H1 (cell line): ENCODE data around the gene GJA10. TPM values are rescaled to one million over a fixed set of nuclear protein-coding genes. Genes with fewer than 3 reads are reported as not detected.
"Not testable (repeated sequence)": the region's sequence is repeated elsewhere in the genome, so short reads cannot be mapped to it uniquely, and the experiment has no call there.

Experiments used
- CTCF ChIA-PET: fragments of 300-600 bp; sonication (Branson Sonifier 250); formaldehyde crosslinking; loops from one replicate; lab custom pipeline; 2021; ENCODE audit not compliant: partially characterized antibody; lab: Charles Lee
- POLR2A ChIA-PET: fragments of 300-600 bp; sonication (Branson Sonifier 250); formaldehyde crosslinking; loops from one replicate; lab custom pipeline; 2021; ENCODE audit warnings: inconsistent platforms; ENCODE audit not compliant: partially characterized antibody; lab: Charles Lee
- DNase-seq, 2 experiments: peaks; one replicate each; pipeline versions ENCODE4 v3.0.0 to v3.0.0-alpha.2; 2010 to 2022; ENCODE audit warnings: low spot score in 2 of 2, low read depth in 1 of 2, mixed read lengths in 1 of 2
- FAIRE-seq: peaks from 2 replicates; lab custom pipeline; 2011; peaks lifted over from hg19 to GRCh38; lab: Jason Lieb, UNC
- H2AFZ ChIP-seq: 2 replicates; pipeline ENCODE4 v1.8.1; 2012; ENCODE audit warnings: low read length, inconsistent platforms
- H2AK5ac ChIP-seq: 2 replicates; pipeline ENCODE4 v1.6.1; 2013; ENCODE audit warnings: low read depth, low read length
- H2BK120ac ChIP-seq: replicated peaks from 2 replicates; pipeline ENCODE3; 2013; ENCODE audit warnings: low read depth, low read length, inconsistent platforms
- H2BK12ac ChIP-seq: 2 replicates; pipeline ENCODE4 v1.6.1; 2013; ENCODE audit warnings: low read depth, low read length
- H2BK15ac ChIP-seq: 2 replicates; pipeline ENCODE4 v1.6.1; 2013; ENCODE audit warnings: low read length
- H2BK20ac ChIP-seq: 2 replicates; pipeline ENCODE4 v1.6.1; 2013; ENCODE audit warnings: low read length
- H2BK5ac ChIP-seq: 2 replicates; pipeline ENCODE4 v1.6.1; 2013; ENCODE audit warnings: low read depth, low read length
- H3K14ac ChIP-seq: 2 replicates; pipeline ENCODE4 v1.6.1; 2013; ENCODE audit warnings: inconsistent platforms; ENCODE audit not compliant: insufficient read length
- H3K18ac ChIP-seq: 2 replicates; pipeline ENCODE4 v1.6.1; 2013; ENCODE audit warnings: low read length; ENCODE audit errors: extremely low read depth
- H3K23ac ChIP-seq: 2 replicates; pipeline ENCODE4 v1.6.1; 2013; ENCODE audit warnings: inconsistent platforms; ENCODE audit not compliant: insufficient read length
- H3K23me2 ChIP-seq: 2 replicates; pipeline ENCODE4 v1.6.1; 2013; ENCODE audit warnings: low read depth, low read length
- H3K27ac ChIP-seq: 2 replicates; pipeline ENCODE4 v1.6.1; 2011; ENCODE audit warnings: low read depth, low read length, inconsistent platforms
- H3K27me3 ChIP-seq, 4 experiments: replicated peaks in 1 of 4; 1 replicate in 1 of 4; 2 replicates in 3 of 4; pipeline versions ENCODE4 v1.6.1 to v1.8.1; 2011 to 2013; ENCODE audit warnings: low read length in 3 of 4, mild to moderate bottlenecking in 3 of 4, inconsistent platforms in 2 of 4, mixed read lengths in 2 of 4, moderate library complexity in 1 of 4; ENCODE audit not compliant: control insufficient read depth in 3 of 4, insufficient read depth in 3 of 4; ENCODE audit errors: extremely low read depth in 1 of 4
- H3K36me3 ChIP-seq, 4 experiments: 2 replicates each; pipeline versions ENCODE4 v1.6.1 to v1.8.1; 2011 to 2013; ENCODE audit warnings: mild to moderate bottlenecking in 4 of 4, low read length in 3 of 4, moderate library complexity in 2 of 4, control low read depth in 1 of 4, inconsistent platforms in 1 of 4; ENCODE audit not compliant: insufficient read depth in 4 of 4, control insufficient read depth in 2 of 4
- H3K4ac ChIP-seq: replicated peaks from 2 replicates; pipeline ENCODE3; 2013; ENCODE audit warnings: low read length, low read depth, mixed read lengths, inconsistent platforms; ENCODE audit not compliant: insufficient read length
- H3K4me1 ChIP-seq, 4 experiments: replicated peaks in 1 of 4; 1 replicate in 1 of 4; 2 replicates in 3 of 4; pipeline versions ENCODE4 v1.6.1 to v1.8.1; 2011 to 2013; ENCODE audit warnings: low read length in 3 of 4, inconsistent platforms in 2 of 4, mixed read lengths in 1 of 4; ENCODE audit not compliant: insufficient read depth in 4 of 4, control insufficient read depth in 3 of 4
- H3K4me2 ChIP-seq, 2 experiments: 2 replicates each; pipeline versions ENCODE4 v1.6.1 to v1.8.1; 2011 to 2013; ENCODE audit warnings: low read depth in 2 of 2, low read length in 2 of 2, control low read depth in 1 of 2, inconsistent platforms in 1 of 2, mild to moderate bottlenecking in 1 of 2; ENCODE audit not compliant: insufficient read depth in 1 of 2
- H3K4me3 ChIP-seq, 4 experiments: fragments of 200-600, 300-600 bp in 1 of 4; sonication (generic), shearing (Covaris generic), sonication (Bioruptor Twin) in 1 of 4; 2 replicates each; pipeline versions ENCODE4 v1.5.1 to v1.8.1; 2011 to 2016; ENCODE audit warnings: low read length in 4 of 4, low read depth in 3 of 4, control low read depth in 2 of 4, inconsistent platforms in 2 of 4, mild to moderate bottlenecking in 2 of 4, mixed read lengths in 1 of 4, moderate library complexity in 1 of 4; ENCODE audit not compliant: insufficient read depth in 2 of 4; ENCODE audit errors: extremely low read depth in 1 of 4
- H3K56ac ChIP-seq: replicated peaks from 2 replicates; pipeline ENCODE3; 2013; ENCODE audit warnings: low read depth, mild to moderate bottlenecking, mixed read lengths, low read length, inconsistent platforms; ENCODE audit not compliant: insufficient read length
- H3K79me1 ChIP-seq: 2 replicates; pipeline ENCODE4 v1.6.1; 2013; ENCODE audit warnings: low read depth, low read length, control low read depth
- H3K79me2 ChIP-seq, 2 experiments: 2 replicates each; pipeline versions ENCODE4 v1.6.1 to v1.8.1; 2012 to 2013; ENCODE audit warnings: low read length in 2 of 2, mild to moderate bottlenecking in 2 of 2, inconsistent platforms in 1 of 2; ENCODE audit not compliant: insufficient read depth in 2 of 2, control insufficient read depth in 1 of 2
- H3K9ac ChIP-seq, 4 experiments: replicated peaks in 1 of 4; 1 replicate in 1 of 4; 2 replicates in 3 of 4; pipeline versions ENCODE4 v1.6.1 to v1.8.1; 2011 to 2013; ENCODE audit warnings: low read depth in 3 of 4, low read length in 3 of 4, control low read depth in 2 of 4, mild to moderate bottlenecking in 2 of 4, moderate library complexity in 2 of 4, inconsistent platforms in 1 of 4; ENCODE audit errors: extremely low read depth in 1 of 4
- H3K9me3 ChIP-seq, 2 experiments: 2 replicates each; pipeline versions ENCODE4 v1.6.1 to v1.8.1; 2012 to 2013; ENCODE audit warnings: mild to moderate bottlenecking in 2 of 2, moderate library complexity in 2 of 2, control low read depth in 1 of 2, inconsistent platforms in 1 of 2, low read depth in 1 of 2, low read length in 1 of 2, mixed read lengths in 1 of 2; ENCODE audit not compliant: insufficient read depth in 2 of 2
- H4K20me1 ChIP-seq, 2 experiments: replicated peaks in 1 of 2; 2 replicates each; pipeline versions ENCODE3 to v1.8.1; 2011 to 2013; ENCODE audit warnings: inconsistent platforms in 2 of 2, low read length in 2 of 2, mild to moderate bottlenecking in 1 of 2; ENCODE audit not compliant: insufficient read depth in 2 of 2, control insufficient read depth in 1 of 2
- H4K5ac ChIP-seq: 2 replicates; pipeline ENCODE4 v1.6.1; 2013; ENCODE audit warnings: low read length, low read depth, mixed read lengths, inconsistent platforms; ENCODE audit not compliant: insufficient read length
- H4K8ac ChIP-seq: 2 replicates; pipeline ENCODE4 v1.8.0; 2013; ENCODE audit warnings: mild to moderate bottlenecking, moderate library complexity, low read length, inconsistent platforms; ENCODE audit not compliant: insufficient read depth; ENCODE audit errors: extremely low read depth
- H4K91ac ChIP-seq: replicated peaks from 2 replicates; pipeline ENCODE3; 2013; ENCODE audit warnings: low read length, mixed read lengths, inconsistent platforms; ENCODE audit not compliant: insufficient read length
- NANOG ChIP-seq: IDR thresholded peaks from 2 replicates; pipeline ENCODE4 v1.6.1; 2011; ENCODE audit warnings: low read length, low read depth, mild to moderate bottlenecking, inconsistent platforms; ENCODE audit not compliant: insufficient read depth, poor library complexity, severe bottlenecking
- WGBS, 2 experiments: shearing (Covaris generic) in 1 of 2; methylation state at CpG; one replicate each; pipeline versions ENCODE4 v1.1.6 to v1.1.7; 2013 to 2015; ENCODE audit warnings: low lambda C conversion rate in 2 of 2, mixed read lengths in 2 of 2, inconsistent platforms in 1 of 2, low coverage in 1 of 2, missing lambda C conversion rate in 1 of 2; ENCODE audit not compliant: insufficient replicate concordance in 2 of 2, insufficient coverage in 1 of 2, insufficient read length in 1 of 2; ENCODE audit errors: extremely low coverage in 1 of 2, missing lambda C conversion rate in 1 of 2; 5-methylcytosine and 5-hydroxymethylcytosine counted together
- polyA plus RNA-seq, 7 experiments: library from polyadenylated mRNA; depleted of rRNA in 3 of 7; stranded (reverse) in 5 of 7; unstranded in 2 of 7; fragments of >200 nt in 5 of 7; fragments of 200-250 nt in 2 of 7; gene quantifications; 1 replicate in 5 of 7; 2 replicates in 1 of 7; 4 replicates in 1 of 7; pipeline versions ENCODE4 v1.2.1 to v1.2.3, GENCODE V29; 2011 to 2013; ENCODE audit warnings: missing spikeins in 2 of 7, mixed read lengths in 2 of 7
- total RNA-seq: library from RNA; stranded (reverse); fragmentation: NEBNext Ultra II Directional; extraction: Animal tissue kit (Norgen Biotek cat#: 25700); gene quantifications from 2 replicates; pipeline ENCODE4 v1.2.1, GENCODE V29; 2021

The GJA10 gene
- total and polyA plus RNA-seq, 2 of the 8 experiments (the other 6 are each of a cell fraction or from before 2014, with no cell fraction given): 0.21 TPM; not detected in 1

GRCh38 chr6:89890845-89891528, 3.3 kb upstream of the GJA10 start:
- H3K27me3 ChIP-seq, H3K14ac ChIP-seq, CTCF ChIA-PET, H3K79me2 ChIP-seq, FAIRE-seq, H4K8ac ChIP-seq, H2AFZ ChIP-seq, H4K20me1 ChIP-seq, H3K4ac ChIP-seq, H2BK20ac ChIP-seq, H2AK5ac ChIP-seq, H3K9me3 ChIP-seq, H3K36me3 ChIP-seq, H4K5ac ChIP-seq, H2BK15ac ChIP-seq, H3K4me1 ChIP-seq, DNase-seq, H4K91ac ChIP-seq, H3K79me1 ChIP-seq, H2BK12ac ChIP-seq, H3K23ac ChIP-seq, H2BK120ac ChIP-seq, H3K4me3 ChIP-seq, H3K27ac ChIP-seq, H3K9ac ChIP-seq, POLR2A ChIA-PET, H3K23me2 ChIP-seq, H2BK5ac ChIP-seq, H3K18ac ChIP-seq, H3K56ac ChIP-seq: not testable (repeated sequence)
- WGBS, 2 experiments: 21% methylated on average over 8 of the region's 11 CpGs; no CpG with 5 or more reads in 1 of the 2 experiments
- H3K4me2 ChIP-seq: peak overlapping the region; percentile 33; a peak in 1 of 4 replicates
- peak; percentile 28 for TF ChIP-seq NANOG
